ENCODE measurements around the gene ANKRD17.
"Not testable (repeated sequence)": the region's sequence is repeated elsewhere in the genome, so short reads cannot be mapped to it uniquely, and the experiment has no call there.

ANKRD17 gene

GRCh38 chr4:73258686-73259570, at the start of gene ANKRD17:
TSS of gene ANKRD17 (minus strand) at chr4:73258798. CDS start at chr4:73258668, 130 bp downstream.
- Histone ChIP-seq H3K9me3 (ENCODE audit: control insufficient read depth in 1 of 2, low read length in 2 of 2) (no peaks in the 10 kb centered on the region), H3K27me3 (ENCODE audit: control insufficient read depth in 1 of 2, insufficient read depth in 2 of 2, low read length in 2 of 2) (no peaks in the 10 kb centered on the region), H3K27ac (ENCODE audit: low read depth, low read length) (peak within 1 kb of the TSS; percentile 97), H3K9ac (ENCODE audit: low read depth in 1 of 2, low read length in 2 of 2) (peak within 1 kb of the TSS; percentile 89 to 90), H3K4me1 (ENCODE audit: control insufficient read depth in 1 of 2, insufficient read depth in 2 of 2, low read length in 2 of 2) (peaks cover 23 to 28% of the 10 kb centered on the region in 2 donors), H3K36me3 (ENCODE audit: control insufficient read depth in 1 of 2, insufficient read depth in 2 of 2, low read length in 2 of 2) (peaks cover 0 to 3% of the 10 kb centered on the region in 2 donors), H3K4me3 (ENCODE audit: low read depth in 1 of 2, low read length in 2 of 2) (peak within 1 kb of the TSS; percentile 85 to 97)

GRCh38 chr4:73308286-73308685, 49.7 kb upstream of the ANKRD17 start:
- no peak overlapping the region for H3K27ac ChIP-seq (ENCODE audit: low read depth, low read length)
- no peak overlapping the region for H3K4me3 ChIP-seq (ENCODE audit: low read depth in 1 of 2, low read length in 2 of 2)
- H3K4me1 ChIP-seq (ENCODE audit: control insufficient read depth in 1 of 2, insufficient read depth in 2 of 2, low read length in 2 of 2) = no peaks in the 10 kb centered on the region
- no peak overlapping the region for H3K9ac ChIP-seq (ENCODE audit: low read depth in 1 of 2, low read length in 2 of 2)
- H3K9me3 ChIP-seq (ENCODE audit: control insufficient read depth in 1 of 2, low read length in 2 of 2) = no peaks in the 10 kb centered on the region
- H3K27me3 ChIP-seq (ENCODE audit: control insufficient read depth in 1 of 2, insufficient read depth in 2 of 2, low read length in 2 of 2) = no peaks in the 10 kb centered on the region
- H3K36me3 ChIP-seq (ENCODE audit: control insufficient read depth in 1 of 2, insufficient read depth in 2 of 2, low read length in 2 of 2) = no peaks in the 10 kb centered on the region

GRCh38 chr4:73303711-73304110, 45.1 kb upstream of the ANKRD17 start:
- Histone ChIP-seq H3K27me3 (ENCODE audit: control insufficient read depth in 1 of 2, insufficient read depth in 2 of 2, low read length in 2 of 2) (no peaks in the 10 kb centered on the region), H3K36me3 (ENCODE audit: control insufficient read depth in 1 of 2, insufficient read depth in 2 of 2, low read length in 2 of 2) (no peaks in the 10 kb centered on the region), H3K27ac (ENCODE audit: low read depth, low read length) (no peak overlapping the region), H3K4me3 (ENCODE audit: low read depth in 1 of 2, low read length in 2 of 2) (no peak overlapping the region), H3K9me3 (ENCODE audit: control insufficient read depth in 1 of 2, low read length in 2 of 2) (peaks cover 0 to 6% of the 10 kb centered on the region in 2 donors), H3K9ac (ENCODE audit: low read depth in 1 of 2, low read length in 2 of 2) (no peak overlapping the region), H3K4me1 (ENCODE audit: control insufficient read depth in 1 of 2, insufficient read depth in 2 of 2, low read length in 2 of 2) (no peaks in the 10 kb centered on the region)

- Histone ChIP-seq H3K4me1 (ENCODE audit: control insufficient read depth in 1 of 2, insufficient read depth in 2 of 2, low read length in 2 of 2) (no peaks in the 10 kb centered on the region), H3K27me3 (ENCODE audit: control insufficient read depth in 1 of 2, insufficient read depth in 2 of 2, low read length in 2 of 2) (no peaks in the 10 kb centered on the region), H3K36me3 (ENCODE audit: control insufficient read depth in 1 of 2, insufficient read depth in 2 of 2, low read length in 2 of 2) (no peaks in the 10 kb centered on the region), H3K4me3 (ENCODE audit: low read depth in 1 of 2, low read length in 2 of 2) (no peak overlapping the region), H3K27ac (ENCODE audit: low read depth, low read length) (no peak overlapping the region), H3K9ac (ENCODE audit: low read depth in 1 of 2, low read length in 2 of 2) (no peak overlapping the region), H3K9me3 (ENCODE audit: control insufficient read depth in 1 of 2, low read length in 2 of 2) (peaks cover 4 to 7% of the 10 kb centered on the region in 2 donors)
Observed at GRCh38 chr4:73299548-73300280, 41.1 kb upstream of the ANKRD17 start.

- not testable (repeated sequence) for H3K4me3 ChIP-seq (ENCODE audit: low read depth in 1 of 2, low read length in 2 of 2); H3K9ac ChIP-seq (ENCODE audit: low read depth in 1 of 2, low read length in 2 of 2); H3K27ac ChIP-seq (ENCODE audit: low read depth, low read length); H3K9me3 ChIP-seq (ENCODE audit: control insufficient read depth in 1 of 2, low read length in 2 of 2); H3K36me3 ChIP-seq (ENCODE audit: control insufficient read depth in 1 of 2, insufficient read depth in 2 of 2, low read length in 2 of 2); H3K4me1 ChIP-seq (ENCODE audit: control insufficient read depth in 1 of 2, insufficient read depth in 2 of 2, low read length in 2 of 2); H3K27me3 ChIP-seq (ENCODE audit: control insufficient read depth in 1 of 2, insufficient read depth in 2 of 2, low read length in 2 of 2)
Observed at GRCh38 chr4:73292661-73293060, 34.1 kb upstream of the ANKRD17 start.

GRCh38 chr4:73281982-73282381, 23.4 kb upstream of the ANKRD17 start:
- no peaks in the 10 kb centered on the region for H3K27me3 ChIP-seq (ENCODE audit: control insufficient read depth in 1 of 2, insufficient read depth in 2 of 2, low read length in 2 of 2)
- H3K27ac ChIP-seq (ENCODE audit: low read depth, low read length) = no peak overlapping the region
- H3K9me3 ChIP-seq (ENCODE audit: control insufficient read depth in 1 of 2, low read length in 2 of 2) = no peaks in the 10 kb centered on the region
- no peak overlapping the region for H3K9ac ChIP-seq (ENCODE audit: low read depth in 1 of 2, low read length in 2 of 2)
- H3K36me3 ChIP-seq (ENCODE audit: control insufficient read depth in 1 of 2, insufficient read depth in 2 of 2, low read length in 2 of 2) = no peaks in the 10 kb centered on the region
- H3K4me1 ChIP-seq (ENCODE audit: control insufficient read depth in 1 of 2, insufficient read depth in 2 of 2, low read length in 2 of 2) = peaks cover 0 to 16% of the 10 kb centered on the region in 2 donors
- H3K4me3 ChIP-seq (ENCODE audit: low read depth in 1 of 2, low read length in 2 of 2) = no peak overlapping the region

- no peaks in the 10 kb centered on the region for H3K36me3 ChIP-seq (ENCODE audit: control insufficient read depth in 1 of 2, insufficient read depth in 2 of 2, low read length in 2 of 2)
- no peaks in the 10 kb centered on the region for H3K27me3 ChIP-seq (ENCODE audit: control insufficient read depth in 1 of 2, insufficient read depth in 2 of 2, low read length in 2 of 2)
- peaks cover 0 to 16% of the 10 kb centered on the region in 2 donors for H3K4me1 ChIP-seq (ENCODE audit: control insufficient read depth in 1 of 2, insufficient read depth in 2 of 2, low read length in 2 of 2)
- H3K9me3 ChIP-seq (ENCODE audit: control insufficient read depth in 1 of 2, low read length in 2 of 2) = no peaks in the 10 kb centered on the region
- no peak overlapping the region for H3K27ac ChIP-seq (ENCODE audit: low read depth, low read length)
- no peak overlapping the region for H3K9ac ChIP-seq (ENCODE audit: low read depth in 1 of 2, low read length in 2 of 2)
- H3K4me3 ChIP-seq (ENCODE audit: low read depth in 1 of 2, low read length in 2 of 2) = no peak overlapping the region
Observed at GRCh38 chr4:73281396-73281795, 22.8 kb upstream of the ANKRD17 start.

- Histone ChIP-seq H3K4me3 (ENCODE audit: low read depth in 1 of 2, low read length in 2 of 2) (no peak overlapping the region), H3K27me3 (ENCODE audit: control insufficient read depth in 1 of 2, insufficient read depth in 2 of 2, low read length in 2 of 2) (no peaks in the 10 kb centered on the region), H3K9me3 (ENCODE audit: control insufficient read depth in 1 of 2, low read length in 2 of 2) (no peaks in the 10 kb centered on the region), H3K4me1 (ENCODE audit: control insufficient read depth in 1 of 2, insufficient read depth in 2 of 2, low read length in 2 of 2) (peaks cover 12 to 13% of the 10 kb centered on the region in 2 donors), H3K36me3 (ENCODE audit: control insufficient read depth in 1 of 2, insufficient read depth in 2 of 2, low read length in 2 of 2) (no peaks in the 10 kb centered on the region), H3K9ac (ENCODE audit: low read depth in 1 of 2, low read length in 2 of 2) (no peak overlapping the region), H3K27ac (ENCODE audit: low read depth, low read length) (no peak overlapping the region)
Observed at GRCh38 chr4:73277201-73277600, 18.6 kb upstream of the ANKRD17 start.

- peaks cover 12 to 13% of the 10 kb centered on the region in 2 donors for H3K4me1 ChIP-seq (ENCODE audit: control insufficient read depth in 1 of 2, insufficient read depth in 2 of 2, low read length in 2 of 2)
- H3K36me3 ChIP-seq (ENCODE audit: control insufficient read depth in 1 of 2, insufficient read depth in 2 of 2, low read length in 2 of 2) = no peaks in the 10 kb centered on the region
- H3K9me3 ChIP-seq (ENCODE audit: control insufficient read depth in 1 of 2, low read length in 2 of 2) = no peaks in the 10 kb centered on the region
- no peak overlapping the region for H3K4me3 ChIP-seq (ENCODE audit: low read depth in 1 of 2, low read length in 2 of 2)
- H3K27me3 ChIP-seq (ENCODE audit: control insufficient read depth in 1 of 2, insufficient read depth in 2 of 2, low read length in 2 of 2) = no peaks in the 10 kb centered on the region
- no peak overlapping the region for H3K27ac ChIP-seq (ENCODE audit: low read depth, low read length)
- H3K9ac ChIP-seq (ENCODE audit: low read depth in 1 of 2, low read length in 2 of 2) = no peak overlapping the region
Observed at GRCh38 chr4:73275318-73275654, 16.7 kb upstream of the ANKRD17 start.

- Histone ChIP-seq H3K9me3 (ENCODE audit: control insufficient read depth in 1 of 2, low read length in 2 of 2) (no peaks in the 10 kb centered on the region), H3K36me3 (ENCODE audit: control insufficient read depth in 1 of 2, insufficient read depth in 2 of 2, low read length in 2 of 2) (no peaks in the 10 kb centered on the region), H3K4me3 (ENCODE audit: low read depth in 1 of 2, low read length in 2 of 2) (no peak overlapping the region), H3K4me1 (ENCODE audit: control insufficient read depth in 1 of 2, insufficient read depth in 2 of 2, low read length in 2 of 2) (peaks cover 12 to 13% of the 10 kb centered on the region in 2 donors), H3K27ac (ENCODE audit: low read depth, low read length) (no peak overlapping the region), H3K27me3 (ENCODE audit: control insufficient read depth in 1 of 2, insufficient read depth in 2 of 2, low read length in 2 of 2) (no peaks in the 10 kb centered on the region), H3K9ac (ENCODE audit: low read depth in 1 of 2, low read length in 2 of 2) (no peak overlapping the region)
Observed at GRCh38 chr4:73272816-73273215, 14.2 kb upstream of the ANKRD17 start.

Data from duodenal mucosa (tissue), 2 donors.